Vagina (tissue), 2 donors: Measurements from ENCODE around the gene TRABD2B. TPM values are rescaled to one million over a fixed set of nuclear protein-coding genes. Genes with fewer than 3 reads are reported as not detected.
A peak's percentile ranks its signal among the peaks of the same experiment; 100 is the strongest.

ENCODE experiments used
- DNase-seq, 2 donors: peaks; one replicate each; pipeline ENCODE4 v3.0.0-alpha.2; 2017; ENCODE audit errors: extremely low spot score in 2 of 2
- H3K27ac ChIP-seq: fragments of 200-600 bp; sonication (generic); one replicate; pipeline ENCODE4 v1.5.1; 2019
- H3K27me3 ChIP-seq: fragments of 200-600 bp; sonication (generic); one replicate; pipeline ENCODE4 v1.5.1; 2019
- H3K36me3 ChIP-seq, 2 donors: fragments of 200-600 bp; sonication (generic); one replicate each; pipeline ENCODE4 v1.5.1; 2017 to 2019
- H3K4me1 ChIP-seq: fragments of 200-600 bp; sonication (generic); one replicate; pipeline ENCODE4 v1.5.1; 2019
- H3K4me3 ChIP-seq, 2 donors: fragments of 200-600 bp; sonication (generic); 1 replicate in 1 of 2; 2 replicates in 1 of 2; pipeline ENCODE4 v1.5.1; 2016 to 2019
- H3K9me3 ChIP-seq: fragments of 200-600 bp; sonication (generic); one replicate; pipeline ENCODE4 v1.5.1; 2019
- POLR2A ChIP-seq, 2 donors: fragments of 450-650 bp; IDR thresholded peaks; one replicate each; pipeline ENCODE4 v1.6.1; 2017; ENCODE audit warnings: antibody characterized with exemption in 2 of 2, mild to moderate bottlenecking in 2 of 2, moderate library complexity in 2 of 2
- POLR2AphosphoS5 ChIP-seq, 2 donors: sonication (generic); formaldehyde crosslinking; IDR thresholded peaks; one replicate each; pipeline ENCODE4 v1.9.0; 2017; ENCODE audit warnings: antibody characterized with exemption in 2 of 2, mild to moderate bottlenecking in 2 of 2, low read depth in 1 of 2; ENCODE audit not compliant: insufficient read depth in 1 of 2
- intact Hi-C: fragments of 100-400 bp; cut with DNase I; formaldehyde crosslinking; loops from one replicate; pipeline ENCODE4 v1.15.1; 2023
- total RNA-seq: library from RNA; depleted of rRNA; stranded (reverse); fragments of >200 nt; gene quantifications from one replicate; pipeline ENCODE4 v1.2.3, GENCODE V29; 2016
- TF ChIP-seq, protein P1 (sequence below), 3 experiments: fragments of 450-650 bp in 2 of 3; fragments of 200-600 bp in 1 of 3; sonication (generic) in 1 of 3; IDR thresholded peaks; one replicate each; pipeline ENCODE4 v1.5.1; 2017 to 2019; ENCODE audit warnings: antibody characterized with exemption in 3 of 3, mild to moderate bottlenecking in 2 of 3, moderate library complexity in 2 of 3

TRABD2B gene
- total RNA-seq, 1 donor from 2014 or later = 5.6 TPM

DNA sequence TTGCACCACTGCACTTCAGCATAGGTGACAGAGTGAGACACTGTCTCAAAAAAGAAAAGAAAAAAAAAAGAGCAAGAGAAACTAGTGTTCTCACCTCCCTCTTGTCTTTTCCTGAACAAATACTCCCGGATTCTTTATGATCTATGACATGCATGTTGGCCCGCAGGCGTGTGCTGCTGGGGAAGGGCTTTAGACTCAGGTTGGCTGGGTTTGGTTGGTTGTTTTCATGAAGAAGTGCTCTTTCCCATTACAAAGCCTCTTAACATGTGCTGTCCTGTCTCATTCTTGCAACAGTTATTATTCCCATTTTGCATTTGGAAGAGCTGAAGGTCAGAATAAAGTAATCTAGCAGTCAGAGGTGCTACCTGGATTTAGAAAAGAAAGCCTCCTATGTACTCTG is 79.5 kb downstream of the TRABD2B start:
- DNase-seq = no peak
- TF ChIP-seq POLR2A (IDR thresholded peaks at IDR 0.05) (no peak), POLR2AphosphoS5 (IDR thresholded peaks at IDR 0.05; ENCODE audit: insufficient read depth in 1 of 2, low read depth in 1 of 2) (peak in 1 of 2 donors; percentile 49)
- TF ChIP-seq, protein P1, sequence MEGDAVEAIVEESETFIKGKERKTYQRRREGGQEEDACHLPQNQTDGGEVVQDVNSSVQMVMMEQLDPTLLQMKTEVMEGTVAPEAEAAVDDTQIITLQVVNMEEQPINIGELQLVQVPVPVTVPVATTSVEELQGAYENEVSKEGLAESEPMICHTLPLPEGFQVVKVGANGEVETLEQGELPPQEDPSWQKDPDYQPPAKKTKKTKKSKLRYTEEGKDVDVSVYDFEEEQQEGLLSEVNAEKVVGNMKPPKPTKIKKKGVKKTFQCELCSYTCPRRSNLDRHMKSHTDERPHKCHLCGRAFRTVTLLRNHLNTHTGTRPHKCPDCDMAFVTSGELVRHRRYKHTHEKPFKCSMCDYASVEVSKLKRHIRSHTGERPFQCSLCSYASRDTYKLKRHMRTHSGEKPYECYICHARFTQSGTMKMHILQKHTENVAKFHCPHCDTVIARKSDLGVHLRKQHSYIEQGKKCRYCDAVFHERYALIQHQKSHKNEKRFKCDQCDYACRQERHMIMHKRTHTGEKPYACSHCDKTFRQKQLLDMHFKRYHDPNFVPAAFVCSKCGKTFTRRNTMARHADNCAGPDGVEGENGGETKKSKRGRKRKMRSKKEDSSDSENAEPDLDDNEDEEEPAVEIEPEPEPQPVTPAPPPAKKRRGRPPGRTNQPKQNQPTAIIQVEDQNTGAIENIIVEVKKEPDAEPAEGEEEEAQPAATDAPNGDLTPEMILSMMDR (IDR thresholded peaks at IDR 0.05) = no peak
- Histone ChIP-seq H3K4me1 (peaks cover 40% of the 10 kb centered on the region), H3K27ac (no peak overlapping the region), H3K4me3 (no peak overlapping the region), H3K9me3 (no peaks in the 10 kb centered on the region), H3K27me3 (no peaks in the 10 kb centered on the region), H3K36me3 (no peaks in the 10 kb centered on the region)
- intact Hi-C loops = no loop called here

- no peak overlapping the region for H3K4me3 ChIP-seq
- H3K27ac ChIP-seq = no peak overlapping the region
- TF ChIP-seq, protein P1 (IDR thresholded peaks at IDR 0.05) = no peak
- TF ChIP-seq POLR2A (IDR thresholded peaks at IDR 0.05) (no peak), POLR2AphosphoS5 (IDR thresholded peaks at IDR 0.05; ENCODE audit: insufficient read depth in 1 of 2, low read depth in 1 of 2) (no peak)
- intact Hi-C loops = no loop called here
- peaks cover 40% of the 10 kb centered on the region for H3K4me1 ChIP-seq
- no peaks in the 10 kb centered on the region for H3K27me3 ChIP-seq
- no peaks in the 10 kb centered on the region for H3K36me3 ChIP-seq
- DNase-seq = no peak
- no peaks in the 10 kb centered on the region for H3K9me3 ChIP-seq
Measured at GRCh38 chr1:47915677-47916353, 81.4 kb downstream of the TRABD2B start.

GRCh38 chr1:47914952-47915676 is 82.1 kb downstream of the TRABD2B start:
- Histone ChIP-seq H3K9me3 (no peaks in the 10 kb centered on the region), H3K27ac (no peak overlapping the region), H3K27me3 (no peaks in the 10 kb centered on the region), H3K36me3 (no peaks in the 10 kb centered on the region), H3K4me3 (no peak overlapping the region), H3K4me1 (peaks cover 40% of the 10 kb centered on the region)
- DNase-seq = no peak
- intact Hi-C loops = no loop called here
- TF ChIP-seq POLR2A (IDR thresholded peaks at IDR 0.05) (no peak), POLR2AphosphoS5 (IDR thresholded peaks at IDR 0.05; ENCODE audit: insufficient read depth in 1 of 2, low read depth in 1 of 2) (no peak)
- TF ChIP-seq, protein P1 (IDR thresholded peaks at IDR 0.05) = no peak

- TF ChIP-seq POLR2A (IDR thresholded peaks at IDR 0.05) (no peak), POLR2AphosphoS5 (IDR thresholded peaks at IDR 0.05; ENCODE audit: insufficient read depth in 1 of 2, low read depth in 1 of 2) (no peak)
- TF ChIP-seq, protein P1 (IDR thresholded peaks at IDR 0.05) = no peak
- H3K27me3 ChIP-seq = no peaks in the 10 kb centered on the region
Measured at GRCh38 chr1:47914218-47914938, 82.8 kb downstream of the TRABD2B start.

More at GRCh38 chr1:47914218-47914938, 82.8 kb downstream of the TRABD2B start:
- Histone ChIP-seq H3K27ac (no peak overlapping the region), H3K4me1 (peaks cover 40% of the 10 kb centered on the region), H3K4me3 (no peak overlapping the region), H3K36me3 (no peaks in the 10 kb centered on the region), H3K9me3 (no peaks in the 10 kb centered on the region)
- DNase-seq = no peak
- intact Hi-C loops = no loop called here
